Stimulated activated CD8-positive, alpha-beta memory T cell treated with anti-CD3 and anti-CD28 coated beads, Interleukin-2, amount 100 ng/mL, for 48 hours (primary cell): ENCODE data around the gene DOK4.
"Not testable (repeated sequence)": the region's sequence is repeated elsewhere in the genome, so short reads cannot be mapped to it uniquely, and the experiment has no call there.

Source experiments
- DNase-seq, 2 donors: peaks; one replicate each; pipeline ENCODE4 v3.0.0-alpha.2; 2020; ENCODE audit warnings: low read depth in 2 of 2

DOK4 gene

DNA sequence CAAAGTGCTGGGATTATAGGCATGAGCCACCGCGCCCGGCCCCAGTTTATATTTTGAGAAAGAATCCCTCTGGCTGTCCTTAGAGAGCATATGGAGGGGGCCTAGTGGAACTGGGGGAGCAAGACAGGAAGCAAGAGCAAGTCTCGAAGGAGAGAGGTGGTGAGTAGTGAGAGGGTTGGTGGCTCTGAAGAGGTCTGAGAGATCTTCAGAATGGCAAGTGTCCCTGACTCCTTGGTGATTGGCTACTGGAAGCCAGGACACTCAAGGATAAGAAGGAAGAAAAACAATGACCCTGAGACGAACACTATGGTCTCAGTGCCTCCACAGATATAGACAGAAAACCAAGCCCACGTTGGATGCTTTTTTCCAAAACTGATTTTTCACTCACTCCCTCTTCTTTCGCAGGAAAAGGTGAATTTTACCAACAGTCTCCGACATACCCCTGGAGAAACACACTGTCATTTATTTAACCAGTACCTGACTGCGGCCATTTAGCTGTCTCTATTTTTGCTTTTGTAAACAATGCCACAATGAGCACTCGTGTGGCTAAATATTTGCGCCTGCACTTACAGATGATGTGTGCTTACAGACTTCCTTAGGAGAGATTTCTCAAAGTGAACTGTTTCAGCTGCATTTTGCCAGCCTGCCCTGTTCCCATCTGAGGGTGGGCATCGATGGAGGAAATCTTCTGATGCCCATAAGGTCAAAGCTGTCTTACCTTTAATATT lies 15.9 kb upstream of the DOK4 start:
- DNase-seq = no peak

GRCh38 chr16:57501492-57501891 lies 15.2 kb upstream of the DOK4 start:
- no peak for DNase-seq

DNA sequence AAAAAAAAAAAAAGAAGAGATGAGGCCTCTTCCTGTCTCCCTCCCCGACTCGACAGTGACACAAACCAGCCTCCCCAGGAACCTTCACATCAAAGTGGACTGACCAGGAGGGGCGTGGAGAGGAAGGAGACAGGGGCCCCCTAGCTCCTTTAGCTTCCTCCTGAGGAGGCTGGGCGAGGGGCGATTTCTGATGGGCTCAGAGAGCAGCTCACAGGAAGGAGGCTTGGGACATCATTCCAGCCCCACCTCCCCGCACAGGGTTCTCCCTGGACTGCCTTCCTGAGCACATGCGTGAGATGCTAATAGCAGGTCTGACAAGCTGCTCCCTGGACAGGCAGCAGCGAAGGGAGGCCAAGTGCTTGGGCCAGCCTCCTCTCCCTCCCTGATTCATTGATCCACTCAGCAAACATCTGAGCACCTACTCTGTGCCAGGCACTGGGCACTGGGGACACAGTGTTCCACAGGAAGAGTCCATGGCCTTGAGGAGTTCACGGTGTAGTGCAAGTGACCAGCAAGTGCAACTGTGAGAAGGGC lies 14.4 kb upstream of the DOK4 start:
- no peak for DNase-seq

GRCh38 chr16:57499941-57500340 lies 13.6 kb upstream of the DOK4 start:
- not testable (repeated sequence) for DNase-seq

GRCh38 chr16:57498031-57498430 lies 11.7 kb upstream of the DOK4 start:
- DNase-seq = no peak

- DNase-seq = no peak
Measured at GRCh38 chr16:57497121-57497520, 10.8 kb upstream of the DOK4 start.

DNA sequence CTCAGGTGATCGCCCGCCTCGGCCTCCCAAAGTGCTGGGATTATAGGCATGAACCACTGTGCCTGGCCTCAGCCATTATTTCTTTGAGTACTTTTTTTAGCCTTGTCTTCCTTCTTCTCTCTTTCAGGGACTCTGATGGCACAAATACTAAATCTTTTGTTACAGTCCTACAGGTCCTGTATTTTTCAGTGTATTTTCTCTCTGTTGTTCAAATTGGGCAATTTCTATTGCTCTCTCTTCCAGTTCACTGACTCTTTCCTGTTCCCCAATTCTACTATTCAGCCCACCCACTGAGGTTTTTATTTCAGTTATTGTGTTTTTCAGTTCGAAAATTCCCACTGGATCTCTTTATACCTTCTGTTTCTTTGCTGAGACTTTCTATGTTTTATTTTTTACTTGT lies 7.5 kb upstream of the DOK4 start:
- no peak for DNase-seq

GRCh38 chr16:57489229-57489628 lies 2.9 kb upstream of the DOK4 start:
- DNase-seq = no peak

- no peak for DNase-seq
Measured at GRCh38 chr16:57486858-57487834, 853 bp upstream of the DOK4 start.

DNA sequence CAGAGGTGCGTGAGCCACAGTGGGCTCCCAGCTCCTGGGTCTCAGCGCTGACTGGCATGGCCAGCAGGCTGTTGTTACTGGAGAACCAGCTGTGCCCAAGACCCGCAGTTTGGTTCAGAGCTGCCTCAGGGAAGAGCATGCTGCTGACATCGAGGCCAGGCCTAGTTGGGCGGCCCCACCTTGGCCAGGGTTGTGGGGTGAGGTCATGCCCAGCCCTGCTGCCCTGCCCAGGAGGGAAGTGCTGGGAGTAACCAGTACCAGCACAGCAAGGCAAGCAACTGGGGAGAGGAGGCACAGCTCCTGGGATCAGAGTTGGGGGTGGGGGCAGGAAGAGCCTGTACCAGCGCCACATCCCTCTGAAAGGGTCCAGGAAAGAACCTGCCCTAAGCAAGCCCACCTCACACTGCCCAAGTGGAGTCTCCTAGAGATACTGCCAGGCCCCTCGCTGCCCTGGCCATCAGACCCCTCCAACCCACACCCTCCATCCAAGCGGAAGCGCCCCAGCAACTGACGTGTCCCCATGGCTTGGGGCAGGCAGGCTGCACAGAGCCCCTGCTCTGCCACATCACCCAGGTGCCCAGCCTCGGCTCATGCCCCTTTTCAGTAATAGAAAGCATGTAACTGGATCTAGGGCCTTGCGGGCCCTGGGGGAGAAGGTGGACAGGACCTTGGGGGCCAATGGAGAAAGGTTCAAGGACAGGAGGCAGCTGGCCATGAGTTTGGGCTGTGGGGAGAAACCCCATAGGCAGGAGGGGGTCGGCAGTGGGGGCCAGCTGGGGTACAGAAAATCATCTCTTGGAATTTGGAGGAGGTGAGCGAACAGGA lies 990 bp downstream of the DOK4 start:
- no peak for DNase-seq

GRCh38 chr16:57484515-57485005 lies 1.7 kb downstream of the DOK4 start:
- DNase-seq = no peak

DNA sequence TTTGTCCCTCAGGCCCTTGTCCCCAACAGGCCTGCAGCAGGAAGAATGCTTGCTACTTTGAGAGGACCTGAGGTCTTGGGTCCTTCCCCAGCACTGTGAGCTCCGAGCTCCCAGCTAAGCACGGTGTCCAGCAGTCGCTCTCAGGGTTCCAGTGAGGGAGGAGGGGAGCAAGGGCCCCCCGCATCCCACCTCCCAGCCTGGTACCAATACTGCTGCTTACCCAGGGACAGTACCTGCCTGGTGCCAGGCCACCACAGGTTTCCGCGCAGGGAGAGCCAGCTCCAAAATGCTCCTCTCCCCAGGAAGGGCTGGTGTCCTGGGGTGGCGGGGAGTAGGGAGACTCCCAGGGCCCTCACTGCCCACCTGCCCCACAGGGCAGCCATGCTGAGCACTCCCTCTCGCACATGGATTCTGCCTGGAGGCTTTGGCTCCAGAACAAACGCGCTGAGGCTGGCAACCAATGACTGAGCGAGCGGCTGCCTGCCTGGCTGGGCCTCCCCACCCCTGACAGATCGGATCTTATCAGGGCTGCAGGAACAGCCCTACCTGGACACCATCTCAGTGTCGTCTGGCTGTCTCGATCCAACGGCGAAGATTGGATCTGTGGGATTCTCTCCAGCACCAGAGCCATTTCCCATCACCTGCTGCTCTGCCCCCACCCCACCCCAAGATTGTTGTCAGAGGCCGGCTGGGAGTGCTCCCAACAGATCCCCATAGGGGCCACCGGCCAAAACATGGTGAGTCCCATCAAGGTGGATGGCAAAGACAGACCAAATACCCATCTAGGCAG lies 2.4 kb downstream of the DOK4 start:
- DNase-seq = no peak

- no peak for DNase-seq
Measured at GRCh38 chr16:57482845-57483545, 3.3 kb downstream of the DOK4 start.

- no peak for DNase-seq
Measured at GRCh38 chr16:57481421-57481820, 4.9 kb downstream of the DOK4 start.

DNA sequence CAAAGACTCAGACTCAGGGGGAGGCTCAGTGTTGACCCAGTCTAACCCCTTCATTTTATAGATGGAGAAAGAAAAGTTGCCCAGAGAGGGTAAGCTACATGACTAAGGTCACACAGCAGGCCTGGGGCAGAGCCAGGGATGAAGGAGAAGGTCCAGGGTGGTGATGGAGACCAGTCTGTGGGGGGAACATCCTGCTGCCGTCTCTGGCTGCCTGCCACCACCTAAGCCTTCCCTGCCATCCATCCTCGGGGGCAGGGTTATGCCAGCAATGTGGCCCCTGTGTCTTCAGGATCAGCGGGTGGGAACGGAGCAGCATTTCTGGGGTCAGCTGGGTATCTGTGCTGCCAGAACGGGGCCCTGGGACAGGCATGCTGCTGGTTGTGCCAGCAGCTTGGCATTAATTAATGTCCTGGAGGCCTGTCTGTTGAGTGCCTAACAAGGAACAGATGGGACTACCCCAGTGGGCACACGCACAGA lies 5.5 kb downstream of the DOK4 start:
- no peak for DNase-seq

- no peak for DNase-seq
Measured at GRCh38 chr16:57479976-57480753, 6.1 kb downstream of the DOK4 start.

DNA sequence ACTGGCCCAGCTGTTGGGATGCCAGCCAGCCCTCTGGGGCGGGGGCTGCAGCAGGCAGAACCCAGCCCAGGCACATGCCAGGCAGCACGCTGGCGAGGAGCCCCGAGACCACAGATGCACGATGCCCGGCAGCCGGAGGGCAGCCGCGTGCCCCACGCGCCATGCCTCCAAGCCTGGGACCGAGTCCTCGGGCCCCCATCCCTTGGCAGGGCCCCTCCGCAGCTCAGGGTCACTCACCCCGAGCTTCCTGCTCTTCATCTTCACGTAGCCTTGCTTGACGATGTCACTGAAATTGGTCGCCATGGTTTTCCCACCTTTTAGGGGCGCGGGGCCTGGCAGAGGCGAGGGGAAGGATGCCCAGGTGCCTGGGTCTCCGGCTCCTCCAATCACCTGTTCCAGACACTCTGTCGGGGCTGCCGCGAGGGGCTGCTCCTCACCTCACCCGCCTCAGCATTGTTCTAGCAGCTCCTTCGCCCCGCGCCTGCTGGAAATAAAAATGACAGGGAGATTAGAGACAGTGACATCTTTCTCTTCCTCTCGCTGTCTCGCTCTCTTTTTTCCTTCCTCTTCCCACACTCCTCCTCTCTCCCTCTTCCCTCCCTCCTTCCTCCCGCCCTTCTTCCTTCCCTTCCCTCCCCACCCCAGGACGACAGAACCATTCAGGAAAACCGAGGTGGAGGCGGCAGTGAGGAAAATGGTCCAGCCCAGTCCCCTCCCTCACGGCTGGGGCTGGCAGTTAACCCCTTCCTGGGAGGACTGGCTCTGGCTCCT lies 6.9 kb downstream of the DOK4 start:
- DNase-seq = no peak

DNA sequence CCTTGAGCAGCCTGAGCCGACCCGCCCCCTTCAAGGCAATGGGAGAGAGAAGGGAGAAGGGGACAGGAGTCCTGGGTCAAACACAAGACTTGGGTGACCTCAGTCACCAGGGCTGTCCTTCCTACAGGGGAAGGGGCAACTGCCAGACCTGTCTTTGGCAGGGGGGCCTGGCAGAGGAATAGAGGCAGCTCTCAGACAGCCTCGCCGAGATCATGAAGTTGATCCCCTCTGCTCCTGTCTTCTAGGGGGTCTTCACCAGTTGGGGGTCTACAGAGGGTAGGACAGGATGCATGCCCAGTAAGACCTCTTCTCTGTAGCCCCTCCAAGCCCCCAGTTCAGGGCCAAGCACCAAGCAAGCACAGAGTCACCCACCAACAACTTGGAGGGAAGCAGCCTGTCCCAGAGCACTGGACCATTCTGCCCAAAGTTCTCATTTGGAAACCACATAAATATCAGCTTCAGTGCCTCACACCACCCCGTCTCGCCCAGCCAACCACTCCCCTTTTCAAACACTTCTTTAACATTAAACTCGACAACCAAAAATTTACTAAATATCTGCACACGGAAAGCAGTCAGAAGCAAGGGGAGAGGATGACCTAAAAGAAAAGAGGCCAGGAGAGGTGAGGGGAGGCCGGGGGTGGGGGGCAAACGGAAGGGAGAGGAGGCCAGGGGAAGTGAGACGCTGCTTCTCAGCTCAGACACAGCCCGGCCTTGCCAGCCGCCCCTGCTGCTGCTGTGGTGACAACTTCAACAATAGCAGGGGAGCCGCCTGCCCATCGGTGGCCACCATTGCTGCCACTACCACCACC lies 7.7 kb downstream of the DOK4 start:
- DNase-seq = no peak
